ENCODE data around the gene PRRC2B. TPM values are rescaled to one million over a fixed set of nuclear protein-coding genes. Genes with fewer than 3 reads are reported as not detected.

The PRRC2B gene
- total RNA-seq, 1 experiment from 2014 or later = 200 TPM

- intact Hi-C loops (cut with micrococcal nuclease; ENCODE audit: unreplicated experiment) = no loop called here
- POLR2A ChIA-PET = no interaction called here
Measured at GRCh38 chr9:131474711-131475110, 80.8 kb downstream of the PRRC2B start.

GRCh38 chr9:131475111-131475955 is 81.4 kb downstream of the PRRC2B start:
- in situ Hi-C loops (cut with HindIII; ENCODE audit: low pct_unique_long_range_greater_than_20kb, low sequenced_read_pairs) = no loop called here
- Histone ChIP-seq H3K27ac (ENCODE audit: low read length) (no peak overlapping the region), H3K27me3 (ENCODE audit: control insufficient read depth, insufficient read depth, low read length) (no peaks in the 10 kb centered on the region), H3K4me1 (ENCODE audit: control insufficient read depth, insufficient read depth, low read length) (no peaks in the 10 kb centered on the region), H3K36me3 (ENCODE audit: control insufficient read depth, insufficient read depth, low read length) (peaks cover 32% of the 10 kb centered on the region), H3K4me3 (ENCODE audit: low read depth in 2 of 2, low read length in 2 of 2) (no peak overlapping the region), H3K9me3 (ENCODE audit: control insufficient read depth, insufficient read depth, low read depth, low read length) (no peaks in the 10 kb centered on the region)
- DNase-seq (ENCODE audit: low read depth, low spot score) (no peak), ATAC-seq (no peak)
- ChIA-PET CTCF (no interaction called here), POLR2A (no interaction called here)
- TF ChIP-seq REST (IDR thresholded peaks at IDR 0.05; ENCODE audit: insufficient read depth in 1 of 2, low read depth in 2 of 2, low read length in 1 of 2) (no peak), POLR2AphosphoS5 (IDR thresholded peaks at IDR 0.05; ENCODE audit: low read depth, low read length) (no peak), CTCF (IDR thresholded peaks at IDR 0.05) (no peak), TCF7L2 (IDR thresholded peaks at IDR 0.05; ENCODE audit: low read depth, low read length) (no peak), SIN3A (IDR thresholded peaks at IDR 0.05; ENCODE audit: borderline replicate concordance, insufficient read depth, low read depth, low read length) (no peak)
- TSS peak; percentile 66 for BruUV-seq (replicated peaks)
- intact Hi-C loops (cut with micrococcal nuclease; ENCODE audit: unreplicated experiment) = no loop called here

More at GRCh38 chr9:131474711-131475110, 80.8 kb downstream of the PRRC2B start:
- in situ Hi-C loops (cut with HindIII; ENCODE audit: low pct_unique_long_range_greater_than_20kb, low sequenced_read_pairs) = no loop called here
- TF ChIP-seq TCF7L2 (IDR thresholded peaks at IDR 0.05; ENCODE audit: low read depth, low read length) (no peak), REST (IDR thresholded peaks at IDR 0.05; ENCODE audit: insufficient read depth in 1 of 2, low read depth in 2 of 2, low read length in 1 of 2) (no peak), SIN3A (IDR thresholded peaks at IDR 0.05; ENCODE audit: borderline replicate concordance, insufficient read depth, low read depth, low read length) (no peak), CTCF (IDR thresholded peaks at IDR 0.05) (no peak), POLR2AphosphoS5 (IDR thresholded peaks at IDR 0.05; ENCODE audit: low read depth, low read length) (no peak)
- Histone ChIP-seq H3K4me3 (ENCODE audit: low read depth in 2 of 2, low read length in 2 of 2) (no peak overlapping the region), H3K9me3 (ENCODE audit: control insufficient read depth, insufficient read depth, low read depth, low read length) (no peaks in the 10 kb centered on the region), H3K36me3 (ENCODE audit: control insufficient read depth, insufficient read depth, low read length) (peaks cover 26% of the 10 kb centered on the region), H3K27ac (ENCODE audit: low read length) (no peak overlapping the region), H3K4me1 (ENCODE audit: control insufficient read depth, insufficient read depth, low read length) (no peaks in the 10 kb centered on the region), H3K27me3 (ENCODE audit: control insufficient read depth, insufficient read depth, low read length) (no peaks in the 10 kb centered on the region)
- DNase-seq (ENCODE audit: low read depth, low spot score) = no peak
- BruUV-seq (replicated peaks) = no TSS peak
- ATAC-seq = no peak
- CTCF ChIA-PET = no interaction called here

Measured in Panc1 (cell line).